Sigmoid colon (tissue), 4 donors: ENCODE data around the gene AAMDC.

ENCODE experiments used
- EP300 ChIP-seq, 4 donors: sonication (generic); formaldehyde crosslinking; IDR thresholded peaks; one replicate each; pipeline ENCODE4 v1.6.1; 2017; ENCODE audit warnings: antibody characterized with exemption in 4 of 4
- POLR2A ChIP-seq, 2 donors: fragments of 450-650 bp; IDR thresholded peaks; one replicate each; pipeline ENCODE4 v1.6.1; 2016; ENCODE audit warnings: antibody characterized with exemption in 2 of 2, mild to moderate bottlenecking in 2 of 2, moderate library complexity in 2 of 2
- TF ChIP-seq, protein P1 (sequence below), 4 experiments: fragments of 450-650 bp in 3 of 4; fragments of 200-600 bp in 1 of 4; IDR thresholded peaks; one replicate each; pipeline ENCODE4 v1.5.1; 2016 to 2019; ENCODE audit warnings: antibody characterized with exemption in 4 of 4, mild to moderate bottlenecking in 3 of 4, moderate library complexity in 2 of 4

DNA sequence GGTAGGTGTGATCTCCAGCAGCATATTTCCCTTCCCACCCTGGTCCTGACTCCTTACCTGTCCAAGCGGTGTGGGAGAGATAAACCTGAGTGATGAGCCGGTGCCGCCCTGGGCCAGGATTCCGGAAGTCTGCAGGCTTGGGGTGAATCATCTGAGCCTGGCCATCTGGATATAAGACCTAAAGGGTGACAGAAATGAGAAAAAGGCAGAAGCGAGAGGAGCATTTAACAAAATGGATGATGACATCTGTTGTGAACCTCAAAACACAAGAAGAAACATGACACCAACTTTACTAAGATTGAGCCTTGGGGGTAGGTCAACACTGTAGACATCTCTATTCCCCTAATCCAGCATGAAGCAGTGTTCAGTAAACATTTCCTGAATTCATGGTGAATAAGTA, 62.8 kb downstream of the AAMDC start:
- TF ChIP-seq POLR2A (IDR thresholded peaks at IDR 0.05) (no peak), EP300 (IDR thresholded peaks at IDR 0.05) (no peak)
- TF ChIP-seq, protein P1, sequence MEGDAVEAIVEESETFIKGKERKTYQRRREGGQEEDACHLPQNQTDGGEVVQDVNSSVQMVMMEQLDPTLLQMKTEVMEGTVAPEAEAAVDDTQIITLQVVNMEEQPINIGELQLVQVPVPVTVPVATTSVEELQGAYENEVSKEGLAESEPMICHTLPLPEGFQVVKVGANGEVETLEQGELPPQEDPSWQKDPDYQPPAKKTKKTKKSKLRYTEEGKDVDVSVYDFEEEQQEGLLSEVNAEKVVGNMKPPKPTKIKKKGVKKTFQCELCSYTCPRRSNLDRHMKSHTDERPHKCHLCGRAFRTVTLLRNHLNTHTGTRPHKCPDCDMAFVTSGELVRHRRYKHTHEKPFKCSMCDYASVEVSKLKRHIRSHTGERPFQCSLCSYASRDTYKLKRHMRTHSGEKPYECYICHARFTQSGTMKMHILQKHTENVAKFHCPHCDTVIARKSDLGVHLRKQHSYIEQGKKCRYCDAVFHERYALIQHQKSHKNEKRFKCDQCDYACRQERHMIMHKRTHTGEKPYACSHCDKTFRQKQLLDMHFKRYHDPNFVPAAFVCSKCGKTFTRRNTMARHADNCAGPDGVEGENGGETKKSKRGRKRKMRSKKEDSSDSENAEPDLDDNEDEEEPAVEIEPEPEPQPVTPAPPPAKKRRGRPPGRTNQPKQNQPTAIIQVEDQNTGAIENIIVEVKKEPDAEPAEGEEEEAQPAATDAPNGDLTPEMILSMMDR (IDR thresholded peaks at IDR 0.05), result no peak
